NOMO-1 (cell line): Measurements from ENCODE around the gene NXPE2.

Experiments used
- DNase-seq, 2 experiments: peaks; one replicate each; lab custom pipeline; 2025; ENCODE audit not compliant: unreplicated experiment in 2 of 2; lab: John Stamatoyannopoulos, UW

Gene NXPE2

GRCh38 chr11:114738954-114739353, 60.6 kb downstream of the NXPE2 start:
- peak in 1 of 2 experiments; percentile 36 for DNase-seq

- no peak for DNase-seq
These were observed 66.9 kb downstream of the NXPE2 start for GRCh38 chr11:114745150-114745671.

- no peak for DNase-seq
These were observed 67.7 kb downstream of the NXPE2 start for GRCh38 chr11:114746013-114746412.
